Esophagus squamous epithelium (tissue), 5 donors: ENCODE measurements around the gene TRPM1. TPM values are rescaled to one million over a fixed set of nuclear protein-coding genes. Genes with fewer than 3 reads are reported as not detected.
"Not testable (repeated sequence)": the region's sequence is repeated elsewhere in the genome, so short reads cannot be mapped to it uniquely, and the experiment has no call there.

Source experiments
- DNase-seq: peaks from one replicate; lab custom pipeline; 2025; lab: John Stamatoyannopoulos, UW
- H3K27ac ChIP-seq, 4 donors: fragments of 200-600 bp; sonication (generic); one replicate each; pipeline ENCODE4 v1.5.1; 2016 to 2019; ENCODE audit warnings: mild to moderate bottlenecking in 1 of 4
- H3K27me3 ChIP-seq, 4 donors: fragments of 200-600 bp; sonication (generic); 1 replicate in 3 of 4; 2 replicates in 1 of 4; pipeline versions ENCODE4 v1.5.1 to v1.6.0; 2017 to 2021; ENCODE audit warnings: antibody characterized with exemption in 1 of 4
- H3K36me3 ChIP-seq, 3 donors: fragments of 200-600 bp; sonication (generic); one replicate each; pipeline ENCODE4 v1.5.1; 2016 to 2019
- H3K4me1 ChIP-seq, 3 donors: fragments of 200-600 bp; sonication (generic); one replicate each; pipeline ENCODE4 v1.5.1; 2017 to 2019
- H3K4me3 ChIP-seq, 4 donors: fragments of 200-600 bp; sonication (generic); 1 replicate in 3 of 4; 2 replicates in 1 of 4; pipeline ENCODE4 v1.5.1; 2016 to 2019; ENCODE audit warnings: mild to moderate bottlenecking in 2 of 4, moderate library complexity in 1 of 4
- H3K9me3 ChIP-seq, 3 donors: fragments of 200-600 bp; sonication (generic); one replicate each; pipeline ENCODE4 v1.5.1; 2016 to 2019
- CTCF ChIP-seq, 6 experiments: fragments of 450-650 bp in 4 of 6; fragments of 200-600 bp in 2 of 6; sonication (generic) in 2 of 6; IDR thresholded peaks; one replicate each; pipeline ENCODE4 v1.5.1; 2016 to 2019; ENCODE audit warnings: antibody characterized with exemption in 6 of 6, mild to moderate bottlenecking in 4 of 6, moderate library complexity in 4 of 6
- POLR2A ChIP-seq, 4 donors: fragments of 450-650 bp; IDR thresholded peaks; one replicate each; pipeline ENCODE4 v1.6.1; 2017; ENCODE audit warnings: antibody characterized with exemption in 4 of 4, mild to moderate bottlenecking in 4 of 4, moderate library complexity in 3 of 4
- WGBS, 2 donors: methylation state at CpG; one replicate each; pipeline ENCODE4 v1.1.5; 2018; 5-methylcytosine and 5-hydroxymethylcytosine counted together
- intact Hi-C: fragments of 100-400 bp; cut with DNase I; formaldehyde crosslinking; loops from one replicate; pipeline ENCODE4 v1.15.0; 2022
- total RNA-seq, 4 donors: library from RNA; depleted of rRNA; stranded (reverse); fragments of >200 nt; gene quantifications; one replicate each; pipeline ENCODE4 v1.1.0, GENCODE V29; 2016
- donor health status: DM: yes; HTN: yes; CAD: no.

TRPM1 gene
- total RNA-seq, 4 donors from 2014 or later: not detected

- Histone ChIP-seq H3K36me3 (no peaks in the 10 kb centered on the region), H3K27ac (peak overlapping the region in 1 of 4 donors; percentile 81), H3K27me3 (no peaks in the 10 kb centered on the region), H3K4me3 (no peak overlapping the region), H3K9me3 (no peaks in the 10 kb centered on the region), H3K4me1 (peaks cover 8 to 62% (median 16%) of the 10 kb centered on the region in 3 donors)
- 84 to 86% methylated on average over 13 of the region's 18 CpGs for WGBS, 2 donors
- DNase-seq: no peak
- TF ChIP-seq POLR2A (IDR thresholded peaks at IDR 0.05) (no peak), CTCF (IDR thresholded peaks at IDR 0.05) (no peak)
- intact Hi-C loops: no loop called here
These were observed 12.0 kb downstream of the TRPM1 start for GRCh38 chr15:31089368-31090047.

GRCh38 chr15:31088672-31089367, 12.7 kb downstream of the TRPM1 start:
- Histone ChIP-seq H3K36me3 (no peaks in the 10 kb centered on the region), H3K27ac (no peak overlapping the region), H3K4me3 (no peak overlapping the region), H3K27me3 (no peaks in the 10 kb centered on the region), H3K9me3 (no peaks in the 10 kb centered on the region), H3K4me1 (peaks cover 9 to 69% (median 16%) of the 10 kb centered on the region in 3 donors)
- WGBS, 2 donors: 89 to 91% methylated on average over 17 to 19 of the region's 21 CpGs
- TF ChIP-seq CTCF (IDR thresholded peaks at IDR 0.05): no peak
- no peak for DNase-seq
- intact Hi-C loops: no loop called here

- intact Hi-C loops, H3K36me3 ChIP-seq, H3K4me3 ChIP-seq, H3K27me3 ChIP-seq, DNase-seq, H3K9me3 ChIP-seq: not testable (repeated sequence)
- Histone ChIP-seq H3K27ac (peak overlapping the region in 3 of 4 donors; percentile 53 to 74 (median 72)), H3K4me1 (peaks cover 17 to 77% (median 21%) of the 10 kb centered on the region in 3 donors)
- WGBS, 2 donors: 72 to 90% methylated on average over 7 to 8 of the region's 8 CpGs
These were observed 13.5 kb downstream of the TRPM1 start for GRCh38 chr15:31088041-31088440.

GRCh38 chr15:31086344-31086743, 15.2 kb downstream of the TRPM1 start:
- H3K9me3 ChIP-seq: no peaks in the 10 kb centered on the region
- no peaks in the 10 kb centered on the region for H3K36me3 ChIP-seq
- TF ChIP-seq POLR2A (IDR thresholded peaks at IDR 0.05) (no peak), CTCF (IDR thresholded peaks at IDR 0.05) (no peak)
- H3K27ac ChIP-seq: peak overlapping the region in 3 of 4 donors; percentile 54 to 74 (median 72)
- peaks cover 26 to 80% (median 33%) of the 10 kb centered on the region in 3 donors for H3K4me1 ChIP-seq
- no peaks in the 10 kb centered on the region for H3K27me3 ChIP-seq
- WGBS, 2 donors: no CpG with 5 or more reads among the region's 4 CpGs
- no peak overlapping the region for H3K4me3 ChIP-seq
- intact Hi-C loops: no loop called here
- no peak for DNase-seq

- H3K4me1 ChIP-seq: peaks cover 26 to 80% (median 32%) of the 10 kb centered on the region in 3 donors
- H3K9me3 ChIP-seq: no peaks in the 10 kb centered on the region
- H3K36me3 ChIP-seq: no peaks in the 10 kb centered on the region
- no peak overlapping the region for H3K4me3 ChIP-seq
- DNase-seq: no peak
- WGBS, 2 donors: 86 to 93% methylated on average over 7 of the region's 7 CpGs
- TF ChIP-seq CTCF (IDR thresholded peaks at IDR 0.05) (no peak), POLR2A (IDR thresholded peaks at IDR 0.05) (no peak)
- intact Hi-C loops: no loop called here
- H3K27me3 ChIP-seq: peaks cover 0 to 5% (median 0%) of the 10 kb centered on the region in 4 donors
- no peak overlapping the region for H3K27ac ChIP-seq
These were observed 16.2 kb downstream of the TRPM1 start for GRCh38 chr15:31085359-31085758.
